ENCODE results near the gene NTHL1. TPM values are rescaled to one million over a fixed set of nuclear protein-coding genes. Genes with fewer than 3 reads are reported as not detected.
A peak's percentile ranks its signal among the peaks of the same experiment; 100 is the strongest.

Gene NTHL1
- total and polyA plus RNA-seq, 2 experiments from 2014 or later: 84.6 to 87.9 TPM

- DNase-seq (ENCODE audit: low spot score) (no peak), ATAC-seq (no peak)
- no peaks in the 10 kb centered on the region for H3K4me1 Mint-ChIP-seq
- no peak overlapping the region for H3K4me3 Mint-ChIP-seq
- Histone ChIP-seq H4K20me1 (replicated peaks; ENCODE audit: insufficient read depth) (no peaks in the 10 kb centered on the region; the same call in 1 of the 2 replicates), H2AFZ (no peak overlapping the region), H3K4me2 (no peak overlapping the region), H3K27me3 (ENCODE audit: insufficient read depth) (no peaks in the 10 kb centered on the region), H3K4me1 (ENCODE audit: insufficient read depth) (no peaks in the 10 kb centered on the region), H3K36me3 (ENCODE audit: insufficient read depth) (no peaks in the 10 kb centered on the region; the same call in 1 of the 2 replicates), H3K9me2 (ENCODE audit: insufficient read depth) (no peaks in the 10 kb centered on the region), H3K27ac (ENCODE audit: low read depth) (peak overlapping the region; percentile 19; the same call in 1 of the 2 replicates), H3K79me2 (replicated peaks; ENCODE audit: insufficient read depth) (no peaks in the 10 kb centered on the region), H3F3A (replicated peaks; ENCODE audit: low read depth) (no peaks in the 10 kb centered on the region), H3K4me3 (no peak overlapping the region)
- no peaks in the 10 kb centered on the region for H3K9me3 Mint-ChIP-seq
- peaks cover 6% of the 10 kb centered on the region for H3K27me3 Mint-ChIP-seq (ENCODE audit: insufficient read depth, low read depth, poor library complexity)
- TF ChIP-seq ZNF331 (CRISPR knock-in tag; IDR thresholded peaks at IDR 0.05; ENCODE audit: low read depth): no peak
- TF ChIP-seq CTCF (conservative IDR thresholded peaks at IDR 0.05; ENCODE audit: low read depth in 2 of 2): no peak
- TF ChIP-seq REST (IDR thresholded peaks at IDR 0.05; ENCODE audit: unreplicated experiment): no peak
- TF ChIP-seq EZH2phosphoT487 (IDR thresholded peaks at IDR 0.05; ENCODE audit: unreplicated experiment): no peak
- no peak for TF ChIP-seq EZH2 (IDR thresholded peaks at IDR 0.05; ENCODE audit: low read depth, unreplicated experiment)
- no peak for TF ChIP-seq STAT1 (IDR thresholded peaks at IDR 0.05; ENCODE audit: unreplicated experiment)
- TF ChIP-seq CREB1 (CRISPR knock-in tag; IDR thresholded peaks at IDR 0.05; ENCODE audit: low read depth): no peak
- TF ChIP-seq POLR2AphosphoS5 (IDR thresholded peaks at IDR 0.05; ENCODE audit: low read depth): no peak
- no peak for TF ChIP-seq ZNF114 (CRISPR knock-in tag; IDR thresholded peaks at IDR 0.05)
- no peak for TF ChIP-seq ETS1 (IDR thresholded peaks at IDR 0.05)
- peaks cover 15% of the 10 kb centered on the region; the same call in 2 of the 3 replicates for H3K36me3 Mint-ChIP-seq (ENCODE audit: low read depth)
- no peak overlapping the region for H3K27ac Mint-ChIP-seq
These were observed 10.8 kb upstream of the NTHL1 start for GRCh38 chr16:2058420-2058819.

Measured in GM23338 (cell line).